Stimulated activated CD4-positive, alpha-beta T cell treated with anti-CD3 and anti-CD28 coated beads, Interleukin-12 subunit alpha, Interleukin-12 subunit beta, amount 100 ng/mL, for 48 hours (primary cell): ENCODE measurements around the gene ZNF626.
"Not testable (repeated sequence)": the region's sequence is repeated elsewhere in the genome, so short reads cannot be mapped to it uniquely, and the experiment has no call there.

Experiments
- DNase-seq, 3 donors: peaks; one replicate each; pipeline ENCODE4 v3.0.0-alpha.2; 2020; ENCODE audit warnings: low read depth in 2 of 3, low spot score in 1 of 3

Gene ZNF626

DNA sequence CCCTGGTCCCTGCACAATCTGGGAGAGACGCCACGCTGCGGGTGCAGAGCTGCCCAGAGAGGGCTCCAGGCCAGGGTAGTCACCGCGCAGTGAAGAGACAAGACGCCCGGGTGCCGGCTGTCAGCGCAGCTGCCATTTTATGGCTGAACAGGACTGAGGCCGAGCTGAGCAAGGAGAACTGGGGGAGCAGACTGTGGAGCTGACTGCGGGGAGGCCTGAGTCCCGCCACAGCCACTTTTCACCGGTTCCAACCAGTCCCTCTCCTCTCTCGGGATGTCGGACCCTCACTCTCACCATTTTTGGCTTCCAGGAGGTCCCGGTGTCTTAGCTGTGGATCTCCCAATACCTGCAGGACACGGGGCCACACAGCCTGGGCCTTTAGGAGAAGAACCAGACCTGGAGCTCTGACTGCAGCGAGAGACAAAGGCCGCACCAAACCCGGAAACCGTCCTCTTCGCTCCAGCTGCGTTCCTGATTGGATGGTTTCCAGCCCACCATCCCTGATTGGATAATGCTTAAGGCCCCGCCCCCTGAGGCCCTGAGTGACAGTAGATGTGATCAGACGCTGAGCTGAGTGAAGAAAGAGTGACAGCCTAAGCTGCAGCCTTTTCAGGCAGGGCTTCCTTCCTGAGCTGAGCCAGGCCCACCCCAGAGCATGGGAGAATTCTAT lies at the start of gene ZNF626:
ZNF626 (minus strand) TSS at position 422 of the 670 bp plus-strand sequence; CDS start at position 297, 125 bp downstream.
- DNase-seq = peak; percentile 86 to 91 (median 86)

DNA sequence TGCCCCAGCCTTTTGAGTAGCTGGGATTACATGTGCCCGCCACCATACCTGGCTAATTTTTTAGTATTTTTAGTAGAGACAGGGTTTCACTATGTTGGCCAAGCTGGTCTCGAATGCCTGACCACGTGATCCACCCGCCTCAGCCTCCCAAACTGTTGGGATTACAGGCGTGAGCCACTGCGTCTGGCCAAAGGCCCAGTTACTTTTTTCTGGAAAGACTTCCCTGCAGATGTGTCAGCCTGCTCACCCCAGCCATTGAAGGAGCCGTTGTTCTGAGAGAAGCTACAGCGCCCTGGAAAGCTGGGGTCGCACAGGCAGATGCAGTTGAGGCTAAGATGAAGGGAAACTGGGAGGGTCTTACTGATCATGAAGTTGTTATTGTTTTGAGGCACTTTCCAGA lies 7.9 kb upstream of the ZNF626 start:
- no peak for DNase-seq

DNA sequence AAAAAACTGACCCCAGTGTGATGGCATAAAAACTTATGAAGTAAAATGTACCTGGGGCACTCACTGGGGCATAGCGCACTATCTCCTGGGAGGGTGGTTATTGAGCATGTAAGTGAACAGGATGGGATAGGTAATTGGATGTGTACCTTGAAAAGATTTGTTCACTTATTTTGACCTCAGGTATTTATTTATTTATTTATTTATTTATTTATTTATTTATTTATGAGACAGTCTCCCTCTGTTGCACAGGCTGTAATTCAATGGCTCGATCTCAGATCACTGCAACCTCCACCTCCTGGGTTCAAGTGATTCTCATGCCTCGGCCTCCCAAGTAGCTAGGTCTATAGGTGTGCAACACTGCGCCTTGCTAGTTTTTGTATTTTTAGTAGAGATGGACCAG lies 5.9 kb upstream of the ZNF626 start:
- DNase-seq = no peak

- no peak for DNase-seq
Measured at GRCh38 chr19:20664901-20665781, 3.8 kb upstream of the ZNF626 start.

- DNase-seq = not testable (repeated sequence)
Measured at GRCh38 chr19:20664475-20664874, 3.1 kb upstream of the ZNF626 start.

- DNase-seq = no peak
Measured at GRCh38 chr19:20662421-20663105, 1.2 kb upstream of the ZNF626 start.

DNA sequence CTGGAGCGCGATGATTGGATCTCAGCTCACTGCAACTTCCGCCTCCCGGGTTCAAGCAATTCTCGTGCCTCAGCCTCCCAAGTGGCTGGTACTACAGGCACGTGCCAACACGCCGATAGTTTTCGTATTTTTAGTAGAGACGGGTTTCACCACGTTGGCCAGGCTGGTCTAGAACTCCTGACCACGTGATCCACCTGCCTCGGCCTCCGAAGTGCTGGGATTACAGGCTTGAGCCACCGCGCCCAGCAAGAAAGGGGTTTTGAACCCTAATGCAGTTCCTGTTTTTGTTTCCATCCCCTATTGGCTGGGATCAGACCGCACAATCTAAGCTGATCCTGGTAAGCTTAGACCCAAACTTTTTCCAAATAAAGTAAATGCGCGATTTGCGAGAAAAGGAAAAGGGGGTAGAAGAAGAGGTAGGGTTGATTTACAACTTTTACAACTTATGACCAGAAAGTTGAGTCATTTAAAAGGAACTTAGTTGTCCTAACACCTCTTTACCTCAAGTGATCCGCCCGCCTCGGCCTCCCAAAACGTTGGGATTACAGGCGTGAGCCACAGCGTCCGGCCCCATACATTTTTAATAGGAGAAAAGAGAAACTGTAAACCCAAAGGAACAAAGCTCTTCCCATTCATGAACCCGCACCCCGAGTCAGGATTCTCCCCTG lies 764 bp downstream of the ZNF626 start:
- no peak for DNase-seq

DNA sequence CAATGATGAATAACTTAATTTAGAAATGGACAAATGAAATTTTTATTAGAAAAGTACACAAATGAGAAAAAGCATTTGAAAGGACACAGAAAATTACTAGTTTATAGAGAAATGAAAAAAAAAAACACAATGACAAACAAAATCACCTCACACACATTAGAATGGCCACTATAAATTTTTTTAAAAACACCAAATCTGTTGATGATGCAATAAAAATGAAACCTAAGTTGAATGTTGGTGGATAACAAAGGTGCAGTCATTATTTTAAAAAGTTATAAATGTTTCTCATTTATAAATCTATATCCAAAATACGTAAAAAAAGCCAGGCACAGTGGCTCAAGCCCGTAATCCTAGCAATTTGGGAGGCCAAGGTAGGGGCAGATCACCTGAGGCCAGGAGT lies 20.8 kb downstream of the ZNF626 start:
- DNase-seq = no peak

- DNase-seq = no peak
Measured at GRCh38 chr19:20640023-20640422, 21.3 kb downstream of the ZNF626 start.

DNA sequence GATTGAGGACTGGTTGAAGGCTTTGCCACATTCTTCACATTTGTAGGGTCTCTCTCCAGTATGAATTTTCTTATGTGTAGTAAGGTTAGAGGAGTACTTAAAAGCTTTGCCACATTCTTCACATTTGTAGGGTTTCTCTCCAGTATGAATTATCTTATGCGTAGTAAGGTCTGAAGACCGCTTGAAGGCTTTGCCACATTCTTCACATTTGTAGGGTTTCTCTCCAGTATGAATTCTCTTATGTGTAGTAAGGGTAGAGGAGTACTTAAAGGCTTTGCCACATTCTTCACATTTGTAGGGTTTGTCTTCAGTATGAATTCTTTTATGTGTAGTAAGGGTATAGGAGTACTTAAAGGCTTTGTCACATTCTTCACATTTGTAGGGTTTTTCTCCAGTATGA lies 36.8 kb downstream of the ZNF626 start:
- not testable (repeated sequence) for DNase-seq

DNA sequence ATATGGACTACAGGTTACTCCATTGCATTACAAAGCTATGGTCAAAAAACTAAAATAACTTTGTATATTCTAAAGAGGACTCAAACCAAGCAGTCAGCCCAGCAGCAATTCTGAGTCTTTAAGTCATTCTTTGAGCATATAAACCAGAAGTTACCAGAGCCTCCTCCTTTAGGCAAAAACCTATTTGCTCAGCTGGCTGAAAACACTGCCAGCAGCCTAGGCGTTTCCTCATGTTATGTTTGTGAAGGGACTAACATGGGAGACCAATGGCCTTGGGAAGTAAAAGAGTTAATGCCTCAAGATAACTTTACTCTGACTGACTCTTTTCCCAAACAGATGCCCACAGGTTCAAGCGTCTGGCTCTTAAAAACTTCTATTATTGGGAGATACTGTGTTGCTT lies 45.3 kb downstream of the ZNF626 start:
- no peak for DNase-seq

DNA sequence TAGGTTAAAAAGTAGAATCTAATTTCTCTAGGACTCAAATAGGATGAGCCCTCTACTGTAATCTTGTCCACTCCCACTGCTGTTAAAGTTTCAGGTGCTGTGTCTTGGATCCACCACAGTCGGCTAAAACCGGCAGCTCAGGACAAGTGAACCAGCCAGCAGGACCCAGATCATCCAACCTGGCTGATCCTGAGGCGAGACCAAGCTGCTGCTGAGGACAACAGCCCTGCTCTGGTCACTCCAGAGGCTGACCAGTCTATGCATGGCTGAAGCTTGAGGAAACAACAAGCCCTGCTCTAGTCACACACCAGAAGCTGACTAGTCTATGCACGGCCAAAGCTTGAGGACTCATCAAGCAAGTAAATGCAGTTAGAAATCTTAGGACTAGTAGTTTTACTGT lies 46.4 kb downstream of the ZNF626 start:
- not testable (repeated sequence) for DNase-seq

DNA sequence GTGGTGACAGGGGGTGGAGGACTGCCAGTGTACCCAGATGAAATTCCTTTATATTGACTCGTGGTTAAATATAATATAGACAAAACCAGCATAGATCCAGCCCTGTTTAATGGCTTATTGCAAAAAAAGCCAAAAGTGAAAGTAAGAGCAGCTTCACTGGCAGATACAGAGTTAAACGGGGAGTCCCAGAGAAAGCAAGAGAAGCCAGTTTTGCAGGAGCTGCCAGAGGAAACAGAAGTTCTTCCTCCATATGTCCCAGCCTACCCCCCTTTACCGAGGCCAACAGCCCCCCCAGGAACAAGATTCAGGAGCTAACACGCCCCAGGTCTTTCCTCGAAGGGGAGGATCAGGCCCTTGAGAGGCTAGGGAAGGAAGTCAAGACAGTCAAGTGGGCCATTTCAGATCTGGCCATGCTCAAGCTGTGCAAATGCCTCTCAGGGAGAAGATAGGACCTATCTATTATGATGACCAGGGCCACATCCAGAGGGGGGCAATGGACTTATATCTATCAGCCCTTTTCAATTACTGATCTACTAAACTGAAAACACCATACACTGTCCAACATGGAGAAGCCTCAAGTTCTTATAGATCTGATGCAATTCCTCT lies 48.6 kb downstream of the ZNF626 start:
- DNase-seq = no peak

DNA sequence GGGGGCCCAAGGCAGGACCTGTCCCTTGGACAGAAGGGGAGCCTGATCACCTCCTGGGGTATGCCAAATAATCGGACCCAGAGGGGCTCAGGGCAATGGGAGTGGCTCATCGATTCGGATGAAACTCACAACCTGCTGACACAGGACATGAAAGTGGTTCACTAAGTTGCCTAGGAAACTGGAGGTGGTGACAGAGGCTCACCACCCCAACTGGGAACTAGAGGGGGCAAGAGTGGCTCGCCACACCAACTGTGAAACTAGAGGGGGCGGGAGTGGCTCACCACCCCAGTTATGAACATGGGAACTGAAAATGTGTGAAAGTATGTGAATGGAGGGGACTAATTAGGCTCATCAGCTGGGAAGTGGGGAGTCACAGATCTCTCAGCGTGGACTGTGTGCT lies 49.5 kb downstream of the ZNF626 start:
- no peak for DNase-seq

- no peak for DNase-seq
Measured at GRCh38 chr19:20607943-20608342, 53.4 kb downstream of the ZNF626 start.
